Gastrocnemius medialis (tissue), 4 donors: ENCODE results near the gene ATP9A.

ENCODE experiments used
- CTCF ChIP-seq, 5 experiments: fragments of 450-650 bp in 3 of 5; fragments of 200-600 bp in 2 of 5; sonication (generic) in 2 of 5; IDR thresholded peaks in 4 of 5; conservative IDR thresholded peaks in 1 of 5; 1 replicate in 4 of 5; 2 replicates in 1 of 5; pipeline ENCODE4 v1.5.1; 2016 to 2019; ENCODE audit warnings: antibody characterized with exemption in 5 of 5, mild to moderate bottlenecking in 3 of 5, moderate library complexity in 3 of 5
- POLR2A ChIP-seq, 2 donors: fragments of 450-650 bp; IDR thresholded peaks; one replicate each; pipeline ENCODE4 v1.6.1; 2017; ENCODE audit warnings: antibody characterized with exemption in 2 of 2, mild to moderate bottlenecking in 2 of 2, moderate library complexity in 2 of 2

DNA sequence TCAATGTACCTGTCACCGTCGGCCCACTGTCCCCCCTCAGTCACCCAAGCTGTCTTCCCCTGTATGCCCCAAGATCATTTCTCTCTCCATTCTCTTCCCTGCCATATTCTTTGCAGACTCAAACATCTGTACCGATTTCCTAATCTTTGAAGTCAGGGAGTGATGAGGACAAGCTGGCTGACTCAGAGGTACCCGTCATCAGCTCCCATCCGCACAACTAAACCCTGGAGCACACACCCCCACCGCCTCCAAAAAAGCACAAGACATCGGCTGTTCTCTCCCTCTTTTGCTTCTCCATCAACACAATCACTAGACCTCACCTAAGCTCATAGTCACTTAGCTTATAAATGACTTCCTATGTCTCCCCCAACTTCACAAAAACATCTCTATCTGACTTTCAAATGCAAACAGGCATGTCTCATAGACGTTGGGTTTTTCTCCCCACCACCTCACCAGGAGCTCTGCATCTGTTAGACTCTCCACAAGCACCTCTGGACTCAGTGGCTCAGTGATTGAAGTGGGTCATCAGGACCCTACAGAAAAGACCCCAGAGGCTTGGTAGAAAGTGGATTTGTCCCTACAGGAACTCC lies 214.2 kb downstream of the ATP9A start:
- TF ChIP-seq CTCF (IDR thresholded peaks at IDR 0.05 in 4 of 5, conservative IDR thresholded peaks at IDR 0.05 in 1 of 5) (no peak), POLR2A (IDR thresholded peaks at IDR 0.05) (no peak)
